HG02588 (cell line): ENCODE results near the gene PIK3R6.
A peak's percentile ranks its signal among the peaks of the same experiment; 100 is the strongest.

Source experiments
- ATAC-seq: cut with Tn5 transposase; IDR thresholded peaks from one replicate; pipeline ENCODE4 v1.9.1; 2021; ENCODE audit warnings: mild to moderate bottlenecking, moderate library complexity; ENCODE audit not compliant: unreplicated experiment

Gene PIK3R6

DNA sequence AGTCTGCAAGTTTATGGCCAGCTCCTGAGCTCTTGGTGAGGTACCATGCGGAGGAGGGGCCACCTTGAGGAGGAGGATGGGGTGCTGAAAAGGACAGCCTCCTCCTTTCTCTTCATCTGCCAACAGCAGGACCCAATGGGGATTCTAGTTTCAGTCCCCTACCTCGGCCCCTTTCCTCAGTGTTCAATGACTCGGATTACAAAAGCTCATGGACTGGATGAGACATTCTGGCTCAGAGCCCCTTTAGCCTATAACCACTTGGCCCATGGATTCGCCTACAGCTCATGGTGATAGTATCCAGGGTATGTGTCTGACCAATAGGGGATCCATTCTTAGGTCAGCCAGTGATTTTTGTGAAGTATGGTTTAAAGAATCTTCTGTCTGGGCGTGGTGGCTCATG is 8.5 kb upstream of the PIK3R6 start:
- ATAC-seq, result no peak

DNA sequence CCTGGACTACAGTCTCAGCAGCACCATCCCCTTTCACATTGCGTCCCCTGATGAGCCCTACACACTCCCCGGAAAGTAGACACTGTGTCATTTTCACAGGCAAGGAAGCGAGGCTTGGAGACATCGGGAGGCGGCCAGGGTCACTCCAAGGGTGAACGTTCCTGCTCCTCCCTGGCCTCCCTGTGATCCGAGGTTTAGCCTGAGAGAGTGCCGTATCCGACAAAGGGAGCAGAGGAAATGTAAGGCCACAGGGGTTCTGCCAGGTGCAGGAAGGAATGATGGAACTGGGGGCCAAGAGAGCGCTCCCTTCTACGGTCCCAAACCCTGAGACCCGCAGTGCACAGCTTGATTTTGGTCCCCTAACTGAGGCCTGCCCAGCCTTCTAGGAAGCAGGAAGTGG is 8.0 kb upstream of the PIK3R6 start:
- no peak for ATAC-seq

DNA sequence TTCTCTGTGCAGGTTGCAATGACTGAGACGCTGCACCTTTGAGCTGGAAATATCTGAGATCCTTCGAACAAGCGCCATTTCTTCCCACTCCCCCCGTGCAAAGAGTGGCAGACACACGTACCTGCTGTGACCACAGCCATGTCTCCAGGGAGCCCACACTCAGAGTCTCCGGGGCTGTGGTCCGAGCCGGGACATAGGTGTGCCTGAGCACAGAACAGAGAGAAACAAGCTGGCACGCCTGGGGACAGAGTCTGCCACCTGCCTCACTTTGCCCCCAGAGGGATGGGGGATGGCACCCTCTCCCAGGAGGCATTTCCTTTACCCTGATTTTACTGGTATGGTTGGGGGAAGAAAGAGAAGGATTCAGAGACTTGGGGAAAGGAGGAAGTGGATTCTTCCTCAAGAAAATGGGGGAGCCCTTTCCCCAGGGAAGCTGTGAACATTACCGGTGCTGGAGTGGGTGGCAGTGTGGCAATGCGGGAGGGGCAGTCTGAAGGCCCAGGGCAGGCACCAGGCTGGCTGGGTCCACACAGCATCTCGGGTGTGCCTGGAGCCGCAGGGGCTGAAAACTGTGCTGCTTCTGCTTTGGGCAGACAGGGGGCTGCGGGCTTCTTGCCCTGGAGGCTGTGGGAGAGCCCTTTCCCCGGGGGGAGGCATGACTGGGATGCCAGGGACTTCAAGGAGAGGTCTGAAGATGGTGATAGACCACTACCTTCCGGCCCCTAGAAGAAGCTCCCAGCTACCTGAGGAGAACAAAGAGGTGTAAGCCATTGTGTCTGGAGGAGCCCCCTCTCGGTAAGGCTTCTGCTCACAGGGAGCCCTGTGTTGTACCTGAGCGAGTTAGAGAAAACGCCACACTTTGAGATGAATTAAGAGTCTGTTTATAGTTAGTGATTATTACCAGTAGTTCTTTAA is 6.6 kb upstream of the PIK3R6 start:
- no peak for ATAC-seq

DNA sequence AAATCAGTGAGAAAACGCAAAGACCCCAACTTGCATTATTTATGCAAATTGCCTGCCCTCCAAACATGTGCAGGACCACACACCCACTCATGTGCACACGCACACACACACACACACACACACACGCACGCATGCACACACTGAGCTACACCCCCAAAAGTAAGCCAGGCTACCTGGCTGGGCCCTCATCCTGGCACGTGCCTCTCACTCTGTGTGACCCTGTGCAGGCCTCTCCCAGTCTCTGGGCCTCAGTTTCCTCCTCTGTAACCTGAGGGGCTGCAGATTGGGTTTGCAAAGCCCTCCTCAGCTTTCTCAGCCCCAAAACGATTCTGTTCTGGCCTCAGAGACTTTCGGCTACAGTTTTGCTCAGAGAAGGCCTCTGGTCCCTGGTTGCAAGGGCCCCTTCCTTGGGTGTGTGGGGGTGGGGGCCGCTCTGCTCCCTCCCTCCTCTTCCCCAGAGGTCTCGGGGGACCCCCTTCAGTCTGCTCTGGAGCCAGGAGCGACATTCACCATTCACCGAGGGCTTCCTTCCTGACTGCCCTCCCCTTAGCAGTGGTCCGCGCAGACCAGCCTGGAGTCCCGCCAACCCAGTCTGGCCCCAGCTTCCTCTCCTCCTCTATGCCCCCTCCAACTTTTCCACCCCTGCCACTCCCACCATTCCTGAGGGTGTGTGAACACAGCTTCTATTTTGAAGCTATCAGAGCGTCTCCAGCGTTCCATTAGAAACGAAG is 5.4 kb upstream of the PIK3R6 start:
- ATAC-seq, result no peak

DNA sequence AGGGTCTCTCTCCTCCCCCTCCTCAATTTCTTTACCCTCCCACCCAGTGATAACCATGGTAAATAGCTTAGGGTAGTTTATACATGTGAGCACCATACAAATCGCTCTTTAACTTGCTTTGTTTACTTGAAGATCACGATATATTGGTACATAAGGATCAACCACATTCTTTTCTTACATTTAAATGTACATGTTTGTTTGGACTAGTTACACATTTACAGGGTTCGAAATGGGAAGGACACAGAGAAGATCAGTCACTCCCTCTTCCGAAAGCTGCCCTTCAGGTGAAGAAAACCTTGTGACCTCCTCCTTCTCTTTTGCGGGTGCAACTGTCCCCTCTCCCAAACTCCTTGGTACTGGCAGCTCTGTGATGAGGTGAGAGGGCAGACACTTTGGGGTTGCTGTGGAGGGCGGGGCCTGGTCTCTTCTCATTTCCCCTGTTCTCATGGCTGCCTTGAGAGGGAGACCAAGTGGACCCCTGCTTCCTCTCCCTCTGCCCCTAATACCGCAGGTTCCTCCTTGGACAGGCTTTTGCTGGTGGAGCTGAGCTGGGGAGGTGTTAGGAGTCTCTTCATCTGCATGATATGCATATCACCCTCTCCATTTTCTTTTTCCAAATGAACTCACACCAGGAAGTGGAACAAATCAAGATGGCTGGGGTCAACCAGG is 4.7 kb upstream of the PIK3R6 start:
- no peak for ATAC-seq

DNA sequence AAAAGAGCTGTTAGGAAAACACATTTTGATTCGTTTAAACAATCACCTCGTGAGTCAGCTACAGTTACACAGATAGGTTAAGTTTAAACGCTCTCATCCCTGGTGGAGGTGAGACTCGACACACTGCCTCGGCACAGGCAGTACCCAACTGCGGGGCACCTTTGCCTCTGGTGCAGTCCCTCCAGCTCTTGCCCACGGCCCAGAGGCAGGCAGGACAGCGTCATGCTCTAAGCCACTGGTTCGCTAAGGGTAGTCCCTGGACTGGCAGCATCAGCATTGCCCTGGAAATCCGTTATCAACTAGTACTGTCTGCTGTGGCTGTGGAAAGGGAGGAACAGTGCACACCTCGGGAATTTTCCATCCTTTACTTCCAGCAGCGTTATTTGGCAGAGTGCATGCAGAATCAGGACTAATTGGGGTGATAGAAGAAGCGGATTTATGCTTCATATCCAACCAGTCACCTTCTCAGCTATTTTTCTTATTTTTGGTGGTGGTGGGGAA is 3.7 kb upstream of the PIK3R6 start:
- ATAC-seq, result no peak

DNA sequence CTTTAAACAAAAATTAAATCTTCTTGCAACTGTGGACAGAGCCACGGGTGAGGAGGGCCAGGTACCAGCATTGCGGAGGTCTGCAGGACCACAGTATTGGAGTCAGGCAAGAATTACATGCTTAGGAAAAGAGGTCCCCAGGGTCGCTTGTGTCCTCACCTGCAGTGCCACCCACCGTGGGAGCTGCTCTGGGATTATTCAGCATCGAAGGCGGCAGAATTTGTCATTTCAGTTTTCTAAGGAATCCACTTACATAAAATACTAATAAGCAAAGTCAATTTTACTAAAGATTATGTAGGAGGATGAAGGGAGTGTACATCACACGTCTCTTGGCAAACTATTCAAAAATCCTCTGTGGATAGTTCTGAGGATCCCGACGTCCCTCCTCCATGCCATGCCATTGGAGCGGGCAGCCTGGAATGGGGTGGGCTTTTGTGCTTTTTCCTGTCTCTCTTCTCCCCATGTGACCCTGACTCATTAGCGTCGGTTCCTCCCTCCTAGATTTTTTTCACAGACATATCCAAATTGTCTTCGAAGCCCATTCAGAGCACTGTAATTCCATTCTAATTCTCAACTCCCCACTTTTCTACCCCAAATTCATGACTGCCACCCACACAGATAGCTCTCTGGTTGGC is 3.0 kb upstream of the PIK3R6 start:
- ATAC-seq, result no peak

DNA sequence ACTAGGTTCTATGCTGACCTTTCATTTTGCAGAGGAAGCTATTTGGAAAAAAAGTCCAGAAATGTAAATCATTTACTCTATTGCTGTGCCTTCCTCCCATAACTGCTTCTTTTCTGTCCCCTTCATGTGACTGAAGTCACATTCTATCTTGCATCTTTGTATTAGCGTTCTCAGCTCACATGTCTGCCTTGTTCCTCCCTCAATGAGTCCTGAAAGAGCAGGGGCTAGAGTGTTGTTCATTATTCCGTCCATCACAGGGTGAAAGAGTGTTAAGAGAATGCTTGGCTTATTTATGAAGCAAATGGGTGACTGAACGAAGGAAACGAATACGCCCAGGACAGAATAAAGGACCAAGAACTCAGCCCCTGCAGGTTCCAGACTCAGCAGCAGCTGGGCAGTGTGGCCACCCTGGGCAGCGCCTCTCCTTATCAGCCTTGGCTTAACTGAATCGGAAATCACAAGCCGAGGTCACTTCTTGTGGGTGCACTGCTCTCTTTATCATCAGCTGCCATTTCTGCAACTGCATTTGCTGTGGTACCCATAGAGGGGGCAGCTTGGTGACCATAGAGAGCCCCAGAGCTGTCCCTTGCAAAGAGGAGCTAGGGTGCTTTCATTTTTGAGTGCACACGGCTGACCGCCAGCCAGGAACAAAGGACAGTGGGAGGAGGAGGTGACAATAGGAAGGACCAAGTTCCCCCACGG is 1.8 kb upstream of the PIK3R6 start:
- ATAC-seq, result peak; percentile 11

DNA sequence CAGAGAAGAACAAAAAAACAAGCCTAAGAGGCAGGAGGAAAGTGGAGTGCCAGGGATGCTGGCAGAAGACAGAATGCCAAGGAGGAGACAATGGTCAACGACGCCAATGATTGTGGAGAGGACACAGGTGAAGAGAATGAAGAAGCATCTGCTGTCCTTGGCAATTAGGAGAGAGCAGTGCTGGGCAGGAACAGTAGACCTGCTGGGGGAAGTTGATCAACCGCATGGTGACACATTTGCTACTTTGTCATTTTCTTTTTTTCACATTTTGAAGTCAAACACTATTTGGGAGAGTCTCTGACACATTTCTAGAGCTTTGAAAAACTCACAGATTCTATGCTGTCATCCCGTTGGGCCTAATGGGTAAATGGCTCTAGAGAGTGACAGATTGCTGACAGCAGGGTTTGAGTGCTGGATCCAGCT is 1.1 kb upstream of the PIK3R6 start:
- peak; percentile 41 for ATAC-seq

DNA sequence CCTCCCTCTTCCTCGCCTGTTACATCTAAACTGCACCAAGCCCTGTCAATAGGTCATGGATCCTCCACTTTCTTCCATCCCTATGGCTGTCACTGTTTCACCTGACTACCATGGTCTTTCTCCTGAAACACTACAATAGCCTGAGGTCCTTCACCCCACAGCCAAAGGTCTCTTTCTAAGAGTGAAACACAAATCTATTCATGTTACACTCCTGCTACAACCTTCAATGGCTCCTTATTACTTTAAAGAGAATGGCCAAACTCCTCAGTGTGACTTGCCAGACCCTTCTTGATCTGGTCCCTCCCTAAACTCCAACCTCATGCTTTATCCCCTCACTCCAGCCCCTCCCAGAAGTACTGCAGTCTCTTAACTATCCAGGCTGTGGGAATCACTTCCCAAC is 618 bp upstream of the PIK3R6 start:
- no peak for ATAC-seq

DNA sequence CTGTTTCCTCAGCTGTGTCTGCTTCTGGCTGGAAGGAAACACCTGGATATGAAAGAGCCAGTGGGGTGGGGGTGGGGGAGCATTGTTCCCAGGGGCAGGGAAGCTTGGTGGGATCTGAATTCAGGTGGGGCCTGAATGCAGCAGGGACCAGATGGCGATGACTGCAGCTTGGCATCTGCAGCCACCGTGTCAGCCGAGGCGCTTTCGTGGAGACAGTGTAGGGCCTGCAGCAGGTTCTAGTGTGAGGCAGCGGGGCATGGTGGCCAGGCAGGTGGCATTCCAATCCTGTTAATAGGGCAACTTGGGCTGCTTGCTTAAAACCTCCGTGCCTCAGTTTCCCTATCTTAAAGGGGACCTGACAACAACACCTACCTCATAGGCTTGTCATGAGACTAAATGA is 1.7 kb downstream of the PIK3R6 start:
- no peak for ATAC-seq

DNA sequence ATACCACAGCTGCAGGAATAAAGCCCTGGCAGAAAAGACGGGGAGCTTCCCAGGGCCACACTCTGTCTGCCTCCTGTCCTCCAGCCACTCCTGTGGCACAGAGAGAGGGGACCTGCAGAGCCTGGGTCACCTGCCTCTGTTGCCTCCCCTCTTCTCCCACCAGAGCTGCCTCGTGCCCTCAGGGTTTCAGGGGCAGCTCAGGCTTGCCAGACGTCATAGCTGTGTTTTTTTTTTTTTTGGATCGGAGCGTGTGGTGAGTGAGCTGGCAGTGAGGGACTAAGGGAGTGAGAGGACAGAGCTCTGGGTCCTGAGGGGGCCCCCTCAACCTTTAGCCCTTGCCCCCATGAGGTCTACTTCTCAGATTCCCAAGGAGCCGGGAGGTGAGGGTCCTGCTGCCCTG is 2.1 kb downstream of the PIK3R6 start:
- no peak for ATAC-seq

DNA sequence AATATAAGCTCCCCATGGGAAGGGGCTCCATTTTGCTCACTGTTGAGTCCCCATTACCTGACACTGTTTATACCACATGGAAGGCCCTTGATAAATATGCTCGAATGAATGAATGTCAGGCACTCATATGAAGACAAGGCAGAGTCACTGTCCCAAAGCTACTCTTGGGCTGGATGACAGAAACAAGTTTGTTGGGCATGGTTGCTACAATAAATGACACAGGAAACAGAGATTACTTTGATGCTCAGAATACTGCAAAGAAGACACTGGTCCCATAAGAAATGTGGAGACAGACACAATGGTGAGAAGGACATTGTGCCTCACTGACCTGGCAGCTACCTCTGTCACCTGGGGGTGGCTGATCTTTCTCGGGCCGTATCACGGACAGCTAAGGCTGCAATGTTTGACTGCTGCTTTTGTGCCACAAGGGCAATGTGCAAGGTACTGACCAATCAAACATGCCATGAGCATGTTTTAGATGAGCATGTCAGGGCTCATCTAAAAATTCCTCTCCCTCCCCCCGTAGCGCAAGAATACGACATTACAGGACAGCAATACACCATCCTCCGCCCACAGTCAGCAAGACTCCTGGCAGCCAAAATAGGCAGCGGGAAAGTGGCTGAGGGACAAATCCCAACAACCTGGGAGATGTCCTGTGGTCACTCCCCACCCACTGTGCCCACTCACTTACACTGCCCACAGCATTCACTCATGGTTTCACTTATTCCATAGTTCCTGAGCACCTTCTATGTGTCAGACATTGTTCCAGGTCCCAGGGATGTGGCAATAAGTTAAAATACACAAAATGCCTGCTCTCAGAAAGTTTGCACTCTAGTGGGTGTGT is 5.0 kb downstream of the PIK3R6 start:
- no peak for ATAC-seq

DNA sequence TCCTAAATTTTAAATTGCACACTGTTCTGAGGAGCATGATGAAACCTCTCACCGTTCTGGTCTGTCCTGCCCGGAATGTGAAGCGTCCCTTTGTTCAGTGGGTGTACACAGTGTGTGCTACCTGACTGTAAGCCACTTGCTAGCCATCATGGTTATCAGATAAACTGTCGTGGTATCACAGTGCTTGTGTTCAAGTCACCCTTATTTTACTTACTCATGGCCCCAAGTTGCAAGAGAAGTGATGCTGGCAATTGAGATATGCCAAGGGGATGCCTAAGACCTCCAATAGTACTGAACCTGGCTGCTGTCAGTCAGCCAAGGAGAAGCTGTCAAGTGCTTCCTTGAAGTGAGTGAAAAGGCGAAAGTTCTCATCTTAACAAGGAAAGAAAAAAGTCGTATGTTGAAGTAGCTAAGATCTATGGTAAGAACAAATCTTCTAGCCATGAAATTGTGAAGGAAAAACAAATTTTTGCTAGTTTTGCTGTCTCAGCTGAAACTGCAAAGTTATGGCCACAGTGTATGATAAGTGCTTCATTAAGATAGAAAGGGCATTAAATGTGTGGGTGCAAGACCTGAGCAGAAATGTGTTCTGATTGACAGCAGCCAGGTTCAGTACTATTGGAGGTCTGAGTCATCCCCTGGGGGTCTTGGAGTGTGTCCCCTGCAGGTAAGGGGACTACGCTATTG is 5.8 kb downstream of the PIK3R6 start:
- ATAC-seq, result no peak

DNA sequence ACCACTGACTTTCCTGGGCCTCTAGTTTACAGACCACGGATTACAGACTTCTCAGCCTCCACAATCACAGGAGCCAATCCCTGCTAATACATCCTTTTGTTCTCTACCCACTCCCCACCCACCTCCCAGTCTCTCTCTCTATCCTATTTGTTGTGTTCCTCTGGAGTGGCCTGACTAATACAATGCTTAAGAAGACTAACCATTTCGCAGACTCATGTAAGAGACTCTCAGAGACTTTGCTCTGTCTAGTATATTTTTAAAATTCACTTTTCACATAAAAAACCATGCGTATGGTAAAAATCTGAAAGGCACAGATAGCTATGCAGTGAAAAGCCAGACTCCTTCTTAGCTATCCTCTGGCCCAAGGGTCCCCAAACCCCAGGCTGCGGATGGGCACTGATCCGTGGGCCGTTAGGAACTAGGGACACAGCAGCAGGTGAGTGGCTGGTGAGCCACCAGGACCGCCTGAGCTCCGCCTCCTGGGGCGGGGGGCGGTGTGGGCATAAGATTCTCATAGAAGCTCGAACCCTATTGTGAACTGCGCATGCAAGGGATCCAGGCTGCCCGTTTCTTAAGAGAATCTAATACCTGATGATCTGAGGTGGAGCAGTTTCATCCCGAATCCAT is 7.6 kb downstream of the PIK3R6 start:
- no peak for ATAC-seq

DNA sequence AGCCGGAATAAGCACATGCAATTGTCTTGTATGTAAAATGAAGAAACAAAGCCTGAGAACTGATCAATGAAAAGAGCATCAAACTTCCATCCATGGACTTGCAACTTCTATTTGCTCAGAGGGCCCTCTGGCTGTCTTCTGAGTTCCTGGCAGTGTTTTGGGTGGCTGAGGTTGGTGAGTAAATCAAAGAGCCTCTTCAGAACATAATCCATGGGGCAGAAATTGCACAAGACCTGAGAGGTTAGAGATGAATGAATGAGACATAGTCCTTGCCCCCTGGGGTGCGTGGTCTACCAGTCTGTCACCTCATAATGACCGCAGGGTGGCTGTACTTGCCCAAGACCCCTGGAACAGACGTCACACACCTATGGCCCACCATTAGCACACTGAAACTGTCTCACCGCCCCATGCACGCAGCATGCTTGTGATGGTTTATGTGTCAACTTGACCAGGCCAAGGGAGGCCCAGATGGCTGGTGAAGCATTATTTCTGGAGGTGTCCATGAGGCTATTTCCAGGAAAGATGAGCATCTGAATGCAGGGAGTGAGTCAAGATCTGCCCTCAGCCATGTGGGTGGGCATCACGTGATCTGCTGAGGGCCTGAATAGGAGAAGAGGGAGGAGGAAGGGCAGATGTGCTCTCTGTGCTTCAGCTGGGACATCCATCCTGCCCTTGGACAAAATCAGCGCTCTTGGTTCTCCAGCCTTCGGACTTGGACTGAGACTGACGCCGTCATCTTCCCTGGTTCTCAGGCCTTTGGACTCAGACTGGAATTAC is 8.3 kb downstream of the PIK3R6 start:
- ATAC-seq, result no peak

DNA sequence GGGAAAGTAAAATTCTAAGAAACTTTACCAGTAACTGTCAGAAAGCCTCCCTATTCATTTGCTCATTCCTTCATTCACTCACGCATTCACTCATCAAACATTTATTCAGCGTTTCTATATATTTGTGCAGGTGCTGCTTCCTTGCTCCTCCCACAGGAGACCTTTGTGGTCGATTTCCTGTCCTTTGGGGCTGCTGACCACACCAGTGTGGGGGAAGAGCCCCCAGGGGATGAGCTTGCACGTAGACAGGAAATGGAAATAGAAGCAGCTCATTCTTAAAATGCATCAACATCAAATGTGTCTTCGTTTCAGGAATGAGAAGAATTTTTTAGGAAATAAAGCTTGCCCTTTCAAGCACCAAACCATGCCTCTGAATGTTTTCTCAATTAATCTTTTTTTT is 9.6 kb downstream of the PIK3R6 start:
- peak; percentile 48 for ATAC-seq
